C4-2B (cell line): ENCODE results near the gene SNURF.
"Not testable (repeated sequence)": the region's sequence is repeated elsewhere in the genome, so short reads cannot be mapped to it uniquely, and the experiment has no call there.

ENCODE experiments used
- H3K27ac ChIP-seq: fragments of 450-650 bp; 2 replicates; pipeline ENCODE4 v1.5.1; 2017
- ZFX ChIP-seq: fragments of 450-650 bp; IDR thresholded peaks from 2 replicates; pipeline ENCODE4 v1.6.1; 2017
- TF ChIP-seq, protein P1 (sequence below): fragments of 450-650 bp; conservative IDR thresholded peaks from 2 replicates; pipeline ENCODE4 v1.5.1; 2017; ENCODE audit warnings: mild to moderate bottlenecking

The SNURF gene

GRCh38 chr15:24954783-24955530, at the start of gene SNURF, which contains the start of gene SNRPN:
TSS of gene SNURF (plus strand) at chr15:24954987. CDS start at chr15:24955049, 62 bp downstream.
TSS of gene SNRPN (plus strand) at chr15:24954987. CDS start at chr15:24974454, 19,467 bp downstream.
- peak within 1 kb of the TSS; percentile 78 for H3K27ac ChIP-seq
- no peak for TF ChIP-seq ZFX
- TF ChIP-seq, protein P1, sequence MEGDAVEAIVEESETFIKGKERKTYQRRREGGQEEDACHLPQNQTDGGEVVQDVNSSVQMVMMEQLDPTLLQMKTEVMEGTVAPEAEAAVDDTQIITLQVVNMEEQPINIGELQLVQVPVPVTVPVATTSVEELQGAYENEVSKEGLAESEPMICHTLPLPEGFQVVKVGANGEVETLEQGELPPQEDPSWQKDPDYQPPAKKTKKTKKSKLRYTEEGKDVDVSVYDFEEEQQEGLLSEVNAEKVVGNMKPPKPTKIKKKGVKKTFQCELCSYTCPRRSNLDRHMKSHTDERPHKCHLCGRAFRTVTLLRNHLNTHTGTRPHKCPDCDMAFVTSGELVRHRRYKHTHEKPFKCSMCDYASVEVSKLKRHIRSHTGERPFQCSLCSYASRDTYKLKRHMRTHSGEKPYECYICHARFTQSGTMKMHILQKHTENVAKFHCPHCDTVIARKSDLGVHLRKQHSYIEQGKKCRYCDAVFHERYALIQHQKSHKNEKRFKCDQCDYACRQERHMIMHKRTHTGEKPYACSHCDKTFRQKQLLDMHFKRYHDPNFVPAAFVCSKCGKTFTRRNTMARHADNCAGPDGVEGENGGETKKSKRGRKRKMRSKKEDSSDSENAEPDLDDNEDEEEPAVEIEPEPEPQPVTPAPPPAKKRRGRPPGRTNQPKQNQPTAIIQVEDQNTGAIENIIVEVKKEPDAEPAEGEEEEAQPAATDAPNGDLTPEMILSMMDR, result no peak

- H3K27ac ChIP-seq, result no peak overlapping the region
- TF ChIP-seq ZFX, result no peak
- TF ChIP-seq, protein P1, result no peak
Measured at GRCh38 chr15:24916305-24917009, 38.3 kb upstream of the SNURF start.

- no peak overlapping the region for H3K27ac ChIP-seq
- TF ChIP-seq, protein P1, result no peak
- TF ChIP-seq ZFX, result no peak
Measured at GRCh38 chr15:24917431-24917830, 37.4 kb upstream of the SNURF start.

DNA sequence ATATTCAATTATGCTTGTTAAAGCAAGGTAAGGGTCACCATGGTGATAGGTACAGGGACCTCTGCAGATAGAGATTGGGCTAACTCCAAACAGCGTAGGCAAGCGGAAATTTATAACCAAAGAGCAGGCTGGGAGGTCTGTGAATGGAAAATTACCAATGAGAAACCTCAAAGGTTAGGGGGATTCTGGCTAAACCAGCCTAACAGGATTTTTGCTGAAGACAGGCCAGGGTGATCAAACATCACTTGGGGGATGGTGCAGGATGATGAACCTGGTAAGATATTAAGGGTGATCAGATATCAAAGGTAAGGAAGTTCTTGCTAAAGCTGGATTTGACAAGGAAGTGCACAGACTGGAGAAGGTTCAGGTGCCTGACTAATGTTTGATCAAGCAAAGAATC, 35.3 kb upstream of the SNURF start:
- H3K27ac ChIP-seq, result peak overlapping the region; percentile 80
- no peak for TF ChIP-seq ZFX
- TF ChIP-seq, protein P1, result no peak

DNA sequence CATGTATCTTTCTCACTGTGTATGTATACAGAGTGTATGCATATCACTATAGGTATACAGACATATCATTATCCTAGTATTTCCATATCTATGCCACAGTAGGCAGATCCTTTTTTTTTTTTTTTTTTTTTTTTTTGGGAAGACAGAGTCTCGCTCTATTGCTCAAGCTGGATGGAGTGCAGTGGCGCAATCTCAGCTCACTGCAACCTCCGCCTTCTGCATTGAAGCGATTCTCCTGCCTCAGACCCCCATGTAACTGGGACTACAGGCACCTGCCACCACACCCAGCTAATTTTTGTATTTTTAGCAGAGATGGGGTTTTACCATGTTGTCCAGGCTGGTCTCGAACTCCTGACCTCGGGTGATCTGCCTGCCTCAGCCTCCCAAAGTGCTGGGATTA, 32.0 kb upstream of the SNURF start:
- not testable (repeated sequence) for H3K27ac ChIP-seq

DNA sequence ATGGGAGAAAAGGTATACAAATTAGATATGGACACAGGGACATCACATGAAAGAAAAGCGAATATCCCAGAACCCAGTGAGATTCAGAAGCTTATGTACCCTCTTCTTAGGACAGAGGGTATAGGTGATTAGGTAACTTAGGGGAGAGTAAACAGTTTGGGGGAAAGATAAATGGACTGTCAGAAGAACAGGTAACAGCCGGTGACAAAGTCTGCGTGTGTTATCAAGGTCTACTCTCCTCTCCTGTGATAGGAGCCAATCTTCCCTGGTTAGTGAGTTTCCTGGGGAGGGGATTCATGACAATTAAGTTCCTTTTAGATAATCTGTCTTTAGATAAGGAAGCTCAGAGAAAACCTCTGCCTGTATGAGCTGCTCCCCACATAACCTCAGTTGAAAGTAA, 30.6 kb upstream of the SNURF start:
- TF ChIP-seq, protein P1, result no peak
- no peak for TF ChIP-seq ZFX
- no peak overlapping the region for H3K27ac ChIP-seq

DNA sequence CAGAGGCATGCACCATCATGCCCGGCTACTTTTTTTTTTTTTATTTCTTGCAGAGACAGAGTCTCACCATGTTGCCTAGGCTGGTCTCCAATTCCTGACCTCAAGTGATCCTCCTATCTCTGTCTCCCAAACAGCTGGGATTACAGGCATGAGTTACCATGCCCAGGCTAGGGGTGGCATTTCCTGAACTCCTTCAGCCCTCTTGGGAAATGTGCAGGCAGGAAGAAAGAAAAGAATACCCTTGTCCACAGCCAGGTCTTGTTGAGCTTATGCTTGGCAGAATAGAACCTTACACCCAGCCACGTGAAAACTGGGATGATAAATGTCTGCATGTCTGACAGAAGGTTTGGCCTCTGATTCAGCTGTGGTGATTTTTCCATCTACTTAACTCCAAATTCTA, 30.2 kb upstream of the SNURF start:
- TF ChIP-seq, protein P1, result no peak
- TF ChIP-seq ZFX, result no peak
- H3K27ac ChIP-seq, result no peak overlapping the region

GRCh38 chr15:24931874-24932732, 22.7 kb upstream of the SNURF start:
- H3K27ac ChIP-seq, result not testable (repeated sequence)
